WTC11 (cell line): ENCODE data around the gene ZNF768. TPM values are rescaled to one million over a fixed set of nuclear protein-coding genes. Genes with fewer than 3 reads are reported as not detected.

ENCODE experiments used
- ATAC-seq: fragments of 200-7000 bp; cut with Tn5 transposase; 2 replicates; pipeline ENCODE4 v1.10.0; 2021; ENCODE audit warnings: mild to moderate bottlenecking, moderate library complexity
- CTCF ChIA-PET: fragments of 300-600 bp; sonication (Branson Sonifier 250); formaldehyde crosslinking; loops from one replicate; lab custom pipeline; 2021; ENCODE audit warnings: antibody characterized with exemption; lab: Charles Lee
- POLR2A ChIA-PET: fragments of 350-600 bp; sonication (Branson Sonifier 250); formaldehyde crosslinking; loops from one replicate; lab custom pipeline; 2021; ENCODE audit warnings: antibody characterized with exemption; lab: Charles Lee
- DNase-seq: peaks from one replicate; pipeline ENCODE4 v3.0.0; 2021; ENCODE audit warnings: low spot score
- H3K27ac Mint-ChIP-seq: 2 replicates; pipeline ENCODE4 v1.8.0; 2021; ENCODE audit warnings: mixed read lengths
- H3K27me3 Mint-ChIP-seq: 2 replicates; pipeline ENCODE4 v1.8.0; 2021; ENCODE audit warnings: low read depth, mild to moderate bottlenecking, moderate library complexity, mixed read lengths
- H3K36me3 Mint-ChIP-seq: 2 replicates; pipeline ENCODE4 v1.8.0; 2021; ENCODE audit warnings: mixed read lengths
- H3K4me1 Mint-ChIP-seq: 2 replicates; pipeline ENCODE4 v1.8.0; 2022; ENCODE audit warnings: mixed read lengths
- H3K4me3 Mint-ChIP-seq: 2 replicates; pipeline ENCODE4 v1.8.0; 2021; ENCODE audit warnings: mild to moderate bottlenecking, moderate library complexity, mixed read lengths
- H3K9me3 Mint-ChIP-seq: 2 replicates; pipeline ENCODE4 v1.8.0; 2021; ENCODE audit warnings: mixed read lengths
- ESRRA ChIP-seq: sonication (generic); formaldehyde crosslinking; IDR thresholded peaks from 2 replicates; pipeline ENCODE4 v1.8.1; 2022; ENCODE audit warnings: mild to moderate bottlenecking, missing genetic modification reagents, borderline replicate concordance
- HMGA2 ChIP-seq: fragments of 250-450 bp; sonication (Bioruptor Pico); IDR thresholded peaks from 2 replicates; pipeline ENCODE4 v1.4.0; 2021; ENCODE audit warnings: mild to moderate bottlenecking, moderate library complexity
- ZBTB21 ChIP-seq: sonication (generic); formaldehyde crosslinking; IDR thresholded peaks from 2 replicates; pipeline ENCODE4 v1.8.1; 2023; ENCODE audit warnings: mild to moderate bottlenecking, missing genetic modification reagents, borderline replicate concordance
- ZNF232 ChIP-seq: sonication (generic); formaldehyde crosslinking; IDR thresholded peaks from 2 replicates; pipeline ENCODE4 v1.8.0; 2022; ENCODE audit warnings: mild to moderate bottlenecking, missing genetic modification reagents
- total RNA-seq: library from RNA; stranded (reverse); gene quantifications from 3 replicates; pipeline ENCODE4 v1.2.3, GENCODE V29; 2021
- TF ChIP-seq, protein P1 (sequence below): sonication (generic); formaldehyde crosslinking; IDR thresholded peaks from 2 replicates; pipeline ENCODE4 v1.8.1; 2022; ENCODE audit warnings: mild to moderate bottlenecking, moderate library complexity, missing genetic modification reagents
- TF ChIP-seq, protein P2 (sequence below): sonication (generic); formaldehyde crosslinking; IDR thresholded peaks from 2 replicates; pipeline ENCODE4 v1.8.1; 2023; ENCODE audit warnings: mild to moderate bottlenecking, moderate library complexity, missing genetic modification reagents
- TF ChIP-seq, protein P3 (sequence below): sonication (generic); formaldehyde crosslinking; IDR thresholded peaks from 2 replicates; pipeline ENCODE4 v1.8.1; 2023; ENCODE audit warnings: mild to moderate bottlenecking, missing genetic modification reagents, moderate library complexity
- TF ChIP-seq, protein P4 (sequence below): sonication (generic); formaldehyde crosslinking; IDR thresholded peaks from 2 replicates; pipeline ENCODE4 v1.8.0; 2022; ENCODE audit warnings: missing genetic modification reagents
- TF ChIP-seq, protein P5 (sequence below): fragments of 250-450 bp; sonication (Bioruptor Pico); IDR thresholded peaks from 2 replicates; pipeline ENCODE4 v1.9.0; 2021; ENCODE audit warnings: moderate library complexity, mild to moderate bottlenecking, inconsistent platforms, borderline replicate concordance
- TF ChIP-seq, protein P6 (sequence below): sonication (generic); formaldehyde crosslinking; IDR thresholded peaks from 2 replicates; pipeline ENCODE4 v1.8.1; 2022; ENCODE audit warnings: missing genetic modification reagents, borderline replicate concordance
- TF ChIP-seq, protein P7 (sequence below): fragments of 250-450 bp; sonication (Bioruptor Pico); IDR thresholded peaks from 2 replicates; pipeline ENCODE4 v1.9.0; 2021; ENCODE audit warnings: mild to moderate bottlenecking

Gene ZNF768
- total RNA-seq, 1 experiment from 2014 or later, result 35.9 TPM

DNA sequence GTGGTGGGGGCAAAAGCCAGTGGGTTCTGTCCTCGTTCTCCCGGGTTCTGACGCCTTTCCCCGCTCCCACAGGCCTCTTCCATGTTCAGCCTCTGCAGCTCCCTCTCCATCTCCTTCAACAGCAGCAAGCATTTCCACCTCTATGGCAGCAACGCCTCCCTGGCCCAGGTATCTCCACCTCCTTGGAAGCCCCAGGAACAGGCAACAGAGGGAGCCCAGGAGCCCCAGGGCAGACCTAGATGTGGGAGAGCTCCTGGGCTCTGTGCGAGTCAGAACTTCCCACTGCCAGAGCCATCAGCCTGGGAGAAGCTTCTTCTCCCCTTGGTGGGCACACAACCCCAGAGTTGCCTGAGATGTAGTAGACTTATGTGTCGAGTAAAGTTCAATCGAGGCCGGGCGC is 7.8 kb downstream of the ZNF768 start (continued):
- TF ChIP-seq, protein P1, sequence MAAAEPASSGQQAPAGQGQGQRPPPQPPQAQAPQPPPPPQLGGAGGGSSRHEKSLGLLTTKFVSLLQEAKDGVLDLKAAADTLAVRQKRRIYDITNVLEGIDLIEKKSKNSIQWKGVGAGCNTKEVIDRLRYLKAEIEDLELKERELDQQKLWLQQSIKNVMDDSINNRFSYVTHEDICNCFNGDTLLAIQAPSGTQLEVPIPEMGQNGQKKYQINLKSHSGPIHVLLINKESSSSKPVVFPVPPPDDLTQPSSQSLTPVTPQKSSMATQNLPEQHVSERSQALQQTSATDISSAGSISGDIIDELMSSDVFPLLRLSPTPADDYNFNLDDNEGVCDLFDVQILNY, result no peak
- TF ChIP-seq, protein P2, sequence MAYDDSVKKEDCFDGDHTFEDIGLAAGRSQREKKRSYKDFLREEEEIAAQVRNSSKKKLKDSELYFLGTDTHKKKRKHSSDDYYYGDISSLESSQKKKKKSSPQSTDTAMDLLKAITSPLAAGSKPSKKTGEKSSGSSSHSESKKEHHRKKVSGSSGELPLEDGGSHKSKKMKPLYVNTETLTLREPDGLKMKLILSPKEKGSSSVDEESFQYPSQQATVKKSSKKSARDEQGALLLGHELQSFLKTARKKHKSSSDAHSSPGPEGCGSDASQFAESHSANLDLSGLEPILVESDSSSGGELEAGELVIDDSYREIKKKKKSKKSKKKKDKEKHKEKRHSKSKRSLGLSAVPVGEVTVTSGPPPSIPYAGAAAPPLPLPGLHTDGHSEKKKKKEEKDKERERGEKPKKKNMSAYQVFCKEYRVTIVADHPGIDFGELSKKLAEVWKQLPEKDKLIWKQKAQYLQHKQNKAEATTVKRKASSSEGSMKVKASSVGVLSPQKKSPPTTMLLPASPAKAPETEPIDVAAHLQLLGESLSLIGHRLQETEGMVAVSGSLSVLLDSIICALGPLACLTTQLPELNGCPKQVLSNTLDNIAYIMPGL (CRISPR knock-in tag), result no peak
- no peak for TF ChIP-seq HMGA2
- TF ChIP-seq ZNF232 (CRISPR knock-in tag), result no peak
- no peak for TF ChIP-seq ZBTB21 (CRISPR knock-in tag)
- TF ChIP-seq, protein P3, sequence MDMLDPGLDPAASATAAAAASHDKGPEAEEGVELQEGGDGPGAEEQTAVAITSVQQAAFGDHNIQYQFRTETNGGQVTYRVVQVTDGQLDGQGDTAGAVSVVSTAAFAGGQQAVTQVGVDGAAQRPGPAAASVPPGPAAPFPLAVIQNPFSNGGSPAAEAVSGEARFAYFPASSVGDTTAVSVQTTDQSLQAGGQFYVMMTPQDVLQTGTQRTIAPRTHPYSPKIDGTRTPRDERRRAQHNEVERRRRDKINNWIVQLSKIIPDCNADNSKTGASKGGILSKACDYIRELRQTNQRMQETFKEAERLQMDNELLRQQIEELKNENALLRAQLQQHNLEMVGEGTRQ (CRISPR knock-in tag), result no peak
- TF ChIP-seq, protein P4, sequence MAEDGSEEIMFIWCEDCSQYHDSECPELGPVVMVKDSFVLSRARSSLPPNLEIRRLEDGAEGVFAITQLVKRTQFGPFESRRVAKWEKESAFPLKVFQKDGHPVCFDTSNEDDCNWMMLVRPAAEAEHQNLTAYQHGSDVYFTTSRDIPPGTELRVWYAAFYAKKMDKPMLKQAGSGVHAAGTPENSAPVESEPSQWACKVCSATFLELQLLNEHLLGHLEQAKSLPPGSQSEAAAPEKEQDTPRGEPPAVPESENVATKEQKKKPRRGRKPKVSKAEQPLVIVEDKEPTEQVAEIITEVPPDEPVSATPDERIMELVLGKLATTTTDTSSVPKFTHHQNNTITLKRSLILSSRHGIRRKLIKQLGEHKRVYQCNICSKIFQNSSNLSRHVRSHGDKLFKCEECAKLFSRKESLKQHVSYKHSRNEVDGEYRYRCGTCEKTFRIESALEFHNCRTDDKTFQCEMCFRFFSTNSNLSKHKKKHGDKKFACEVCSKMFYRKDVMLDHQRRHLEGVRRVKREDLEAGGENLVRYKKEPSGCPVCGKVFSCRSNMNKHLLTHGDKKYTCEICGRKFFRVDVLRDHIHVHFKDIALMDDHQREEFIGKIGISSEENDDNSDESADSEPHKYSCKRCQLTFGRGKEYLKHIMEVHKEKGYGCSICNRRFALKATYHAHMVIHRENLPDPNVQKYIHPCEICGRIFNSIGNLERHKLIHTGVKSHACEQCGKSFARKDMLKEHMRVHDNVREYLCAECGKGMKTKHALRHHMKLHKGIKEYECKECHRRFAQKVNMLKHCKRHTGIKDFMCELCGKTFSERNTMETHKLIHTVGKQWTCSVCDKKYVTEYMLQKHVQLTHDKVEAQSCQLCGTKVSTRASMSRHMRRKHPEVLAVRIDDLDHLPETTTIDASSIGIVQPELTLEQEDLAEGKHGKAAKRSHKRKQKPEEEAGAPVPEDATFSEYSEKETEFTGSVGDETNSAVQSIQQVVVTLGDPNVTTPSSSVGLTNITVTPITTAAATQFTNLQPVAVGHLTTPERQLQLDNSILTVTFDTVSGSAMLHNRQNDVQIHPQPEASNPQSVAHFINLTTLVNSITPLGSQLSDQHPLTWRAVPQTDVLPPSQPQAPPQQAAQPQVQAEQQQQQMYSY (CRISPR knock-in tag), result no peak
- TF ChIP-seq, protein P5, sequence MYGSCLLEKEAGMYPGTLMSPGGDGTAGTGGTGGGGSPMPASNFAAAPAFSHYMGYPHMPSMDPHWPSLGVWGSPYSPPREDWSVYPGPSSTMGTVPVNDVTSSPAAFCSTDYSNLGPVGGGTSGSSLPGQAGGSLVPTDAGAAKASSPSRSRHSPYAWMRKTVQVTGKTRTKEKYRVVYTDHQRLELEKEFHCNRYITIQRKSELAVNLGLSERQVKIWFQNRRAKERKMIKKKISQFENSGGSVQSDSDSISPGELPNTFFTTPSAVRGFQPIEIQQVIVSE, result no peak
- TF ChIP-seq, protein P6, sequence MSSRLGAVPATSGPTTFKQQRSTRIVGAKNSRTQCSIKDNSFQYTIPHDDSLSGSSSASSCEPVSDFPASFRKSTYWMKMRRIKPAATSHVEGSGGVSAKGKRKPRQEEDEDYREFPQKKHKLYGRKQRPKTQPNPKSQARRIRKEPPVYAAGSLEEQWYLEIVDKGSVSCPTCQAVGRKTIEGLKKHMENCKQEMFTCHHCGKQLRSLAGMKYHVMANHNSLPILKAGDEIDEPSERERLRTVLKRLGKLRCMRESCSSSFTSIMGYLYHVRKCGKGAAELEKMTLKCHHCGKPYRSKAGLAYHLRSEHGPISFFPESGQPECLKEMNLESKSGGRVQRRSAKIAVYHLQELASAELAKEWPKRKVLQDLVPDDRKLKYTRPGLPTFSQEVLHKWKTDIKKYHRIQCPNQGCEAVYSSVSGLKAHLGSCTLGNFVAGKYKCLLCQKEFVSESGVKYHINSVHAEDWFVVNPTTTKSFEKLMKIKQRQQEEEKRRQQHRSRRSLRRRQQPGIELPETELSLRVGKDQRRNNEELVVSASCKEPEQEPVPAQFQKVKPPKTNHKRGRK (CRISPR knock-in tag), result no peak
- TF ChIP-seq, all 79 proteins: peak for 0

DNA sequence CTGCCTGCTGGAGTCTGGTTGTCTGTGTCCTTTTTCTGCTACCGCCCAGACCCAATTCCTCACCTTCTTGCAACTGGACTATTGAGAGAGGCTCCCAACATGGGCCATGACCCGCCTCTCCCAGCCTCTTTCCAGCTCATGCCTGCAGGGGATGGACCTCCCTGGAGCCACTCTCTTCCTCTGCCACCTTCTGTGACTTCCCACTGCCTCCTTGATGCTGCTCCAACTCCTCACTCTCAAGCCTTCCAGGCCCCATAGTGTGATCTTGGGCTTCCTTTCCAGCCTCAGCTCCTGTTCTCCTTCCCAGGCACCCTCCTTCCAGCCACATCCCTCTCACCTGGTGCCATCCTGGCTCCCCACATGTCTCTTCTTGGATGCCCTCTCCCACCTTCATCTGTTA is 11.1 kb downstream of the ZNF768 start:
- ATAC-seq (no peak), DNase-seq (no peak)
- H3K9me3 Mint-ChIP-seq, result no peaks in the 10 kb centered on the region
- no peak for TF ChIP-seq ESRRA (CRISPR knock-in tag)
- TF ChIP-seq, protein P7, sequence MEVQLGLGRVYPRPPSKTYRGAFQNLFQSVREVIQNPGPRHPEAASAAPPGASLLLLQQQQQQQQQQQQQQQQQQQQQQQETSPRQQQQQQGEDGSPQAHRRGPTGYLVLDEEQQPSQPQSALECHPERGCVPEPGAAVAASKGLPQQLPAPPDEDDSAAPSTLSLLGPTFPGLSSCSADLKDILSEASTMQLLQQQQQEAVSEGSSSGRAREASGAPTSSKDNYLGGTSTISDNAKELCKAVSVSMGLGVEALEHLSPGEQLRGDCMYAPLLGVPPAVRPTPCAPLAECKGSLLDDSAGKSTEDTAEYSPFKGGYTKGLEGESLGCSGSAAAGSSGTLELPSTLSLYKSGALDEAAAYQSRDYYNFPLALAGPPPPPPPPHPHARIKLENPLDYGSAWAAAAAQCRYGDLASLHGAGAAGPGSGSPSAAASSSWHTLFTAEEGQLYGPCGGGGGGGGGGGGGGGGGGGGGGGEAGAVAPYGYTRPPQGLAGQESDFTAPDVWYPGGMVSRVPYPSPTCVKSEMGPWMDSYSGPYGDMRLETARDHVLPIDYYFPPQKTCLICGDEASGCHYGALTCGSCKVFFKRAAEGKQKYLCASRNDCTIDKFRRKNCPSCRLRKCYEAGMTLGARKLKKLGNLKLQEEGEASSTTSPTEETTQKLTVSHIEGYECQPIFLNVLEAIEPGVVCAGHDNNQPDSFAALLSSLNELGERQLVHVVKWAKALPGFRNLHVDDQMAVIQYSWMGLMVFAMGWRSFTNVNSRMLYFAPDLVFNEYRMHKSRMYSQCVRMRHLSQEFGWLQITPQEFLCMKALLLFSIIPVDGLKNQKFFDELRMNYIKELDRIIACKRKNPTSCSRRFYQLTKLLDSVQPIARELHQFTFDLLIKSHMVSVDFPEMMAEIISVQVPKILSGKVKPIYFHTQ, result no peak
- H3K27ac Mint-ChIP-seq, result no peak overlapping the region
- POLR2A ChIA-PET, result no interaction called here
- peaks cover 14% of the 10 kb centered on the region for H3K27me3 Mint-ChIP-seq
- H3K36me3 Mint-ChIP-seq, result no peaks in the 10 kb centered on the region
- no peak overlapping the region for H3K4me3 Mint-ChIP-seq
- no peaks in the 10 kb centered on the region for H3K4me1 Mint-ChIP-seq
- CTCF ChIA-PET, result interaction anchor here (0.7 to 1.7 kb wide), 2 partner anchors 100 to 114 kb away, joined by 3 read pairs; no protein-coding TSS in a partner anchor
